GM18517 (cell line): ENCODE results near the gene RFX8.

Experiments used
- ATAC-seq: cut with Tn5 transposase; IDR thresholded peaks from one replicate; pipeline ENCODE4 v1.9.1; 2021; ENCODE audit warnings: mild to moderate bottlenecking, moderate library complexity; ENCODE audit not compliant: unreplicated experiment

RFX8 gene

DNA sequence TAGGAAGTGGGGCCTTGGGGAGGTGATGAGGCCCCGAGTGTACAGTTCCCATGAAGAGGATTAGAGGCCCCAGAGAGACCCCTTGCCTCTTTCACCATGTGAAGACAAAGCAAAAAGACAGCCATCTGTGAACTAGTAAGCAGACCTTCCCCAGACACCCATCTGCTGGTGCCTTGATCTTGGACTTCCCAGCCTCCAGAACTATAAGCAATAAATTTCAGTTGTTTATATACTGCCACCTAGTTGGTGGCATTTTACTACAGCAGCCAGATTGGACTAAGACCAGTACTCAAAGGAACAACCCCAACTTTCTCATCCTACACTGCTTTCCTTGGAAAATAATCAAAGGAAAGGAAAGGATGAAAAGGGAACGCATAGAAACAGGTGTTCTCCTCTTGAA is 59.7 kb downstream of the RFX8 start:
- no peak for ATAC-seq

DNA sequence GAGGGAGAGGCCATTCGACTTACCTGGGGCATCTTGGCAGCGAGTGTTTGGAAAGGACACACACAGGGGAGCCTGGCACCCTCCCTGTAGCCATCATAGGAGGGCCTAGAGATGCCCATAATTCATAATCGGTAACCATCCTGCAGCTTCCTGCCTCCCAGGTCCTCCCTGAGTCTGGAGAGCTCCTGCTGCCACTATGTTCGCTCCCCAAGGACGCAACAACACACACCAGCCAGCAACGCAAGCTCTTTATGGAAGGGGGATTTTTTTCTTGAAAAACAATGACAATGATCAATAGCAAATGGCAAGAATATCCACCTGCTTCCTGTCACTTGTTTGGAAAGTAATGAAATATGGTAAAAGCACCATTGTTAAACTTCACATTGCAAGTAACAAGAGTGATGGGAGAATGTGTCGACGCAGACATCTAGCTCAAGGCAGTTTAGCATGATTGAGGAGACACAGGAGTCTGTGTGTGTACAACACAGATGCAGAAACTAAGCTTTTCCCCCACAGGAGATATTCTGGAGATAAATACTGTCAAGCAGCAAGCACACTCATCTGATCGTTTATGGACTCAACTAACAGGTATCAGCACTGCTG is 62.7 kb downstream of the RFX8 start:
- ATAC-seq, result no peak

- ATAC-seq, result no peak
Measured at GRCh38 chr2:101410746-101411145, 64.2 kb downstream of the RFX8 start.

GRCh38 chr2:101410114-101410513 is 64.8 kb downstream of the RFX8 start:
- ATAC-seq, result no peak

DNA sequence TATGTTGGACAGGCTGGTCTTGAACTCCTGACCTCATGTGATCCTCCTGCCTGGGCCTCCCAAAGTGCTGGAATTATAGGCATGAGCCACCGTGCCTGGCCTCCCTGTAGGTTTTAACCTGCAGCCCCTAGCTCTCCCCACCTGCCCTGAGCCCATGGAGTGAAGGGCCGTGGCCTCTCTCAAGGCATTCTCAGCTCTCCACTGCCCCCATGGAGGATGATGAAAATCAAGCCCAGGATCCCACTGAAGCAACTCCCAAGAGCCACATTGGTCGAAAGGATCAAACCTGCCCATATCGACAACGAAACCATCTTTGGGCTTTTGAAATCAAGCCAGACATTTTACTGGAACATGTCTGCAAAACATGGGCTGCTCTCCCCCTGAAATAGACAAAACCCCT is 65.2 kb downstream of the RFX8 start:
- no peak for ATAC-seq

- ATAC-seq, result no peak
Measured at GRCh38 chr2:101408925-101409324, 66.0 kb downstream of the RFX8 start.

- no peak for ATAC-seq
Measured at GRCh38 chr2:101405351-101405899, 69.5 kb downstream of the RFX8 start.

- no peak for ATAC-seq
Measured at GRCh38 chr2:101403745-101404144, 71.2 kb downstream of the RFX8 start.

DNA sequence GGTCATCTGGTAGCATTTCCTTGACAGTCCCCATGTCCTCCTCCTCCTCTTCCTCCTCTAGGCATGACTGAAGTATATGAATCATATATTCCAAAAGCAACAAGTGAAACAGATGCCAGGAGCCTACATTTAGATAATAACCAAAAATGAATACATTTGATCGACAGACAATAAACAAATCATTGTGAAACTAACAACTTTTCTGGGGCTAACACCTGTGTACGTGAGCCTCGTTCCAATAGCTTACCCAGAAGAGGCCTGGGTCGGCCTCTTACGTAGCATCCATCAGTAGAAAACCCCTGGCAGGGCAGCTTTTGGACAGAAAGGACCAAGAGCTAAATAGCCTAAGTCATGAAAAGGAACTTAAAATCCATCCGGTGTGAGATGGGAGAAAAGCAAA is 72.3 kb downstream of the RFX8 start:
- ATAC-seq, result no peak

- ATAC-seq, result no peak
Measured at GRCh38 chr2:101401906-101402305, 73.0 kb downstream of the RFX8 start.

DNA sequence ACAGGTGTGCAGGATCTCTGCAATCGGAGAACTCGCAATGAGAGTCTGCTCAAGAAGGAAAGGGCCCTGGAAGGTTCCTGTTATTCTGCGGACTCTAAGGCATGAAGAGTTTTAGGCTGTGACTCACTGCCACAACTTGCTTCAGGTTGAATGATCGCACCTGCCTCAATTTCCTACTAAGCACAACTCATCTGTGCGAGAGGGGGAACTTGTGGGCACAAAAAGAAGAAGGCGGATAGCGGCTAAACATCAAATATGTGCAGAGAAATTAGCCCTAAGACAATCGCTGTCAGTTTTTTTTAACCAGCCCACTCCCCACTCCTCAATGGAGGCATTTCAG is 73.6 kb downstream of the RFX8 start:
- no peak for ATAC-seq

- ATAC-seq, result no peak
Measured at GRCh38 chr2:101400506-101401325, 74.2 kb downstream of the RFX8 start.

DNA sequence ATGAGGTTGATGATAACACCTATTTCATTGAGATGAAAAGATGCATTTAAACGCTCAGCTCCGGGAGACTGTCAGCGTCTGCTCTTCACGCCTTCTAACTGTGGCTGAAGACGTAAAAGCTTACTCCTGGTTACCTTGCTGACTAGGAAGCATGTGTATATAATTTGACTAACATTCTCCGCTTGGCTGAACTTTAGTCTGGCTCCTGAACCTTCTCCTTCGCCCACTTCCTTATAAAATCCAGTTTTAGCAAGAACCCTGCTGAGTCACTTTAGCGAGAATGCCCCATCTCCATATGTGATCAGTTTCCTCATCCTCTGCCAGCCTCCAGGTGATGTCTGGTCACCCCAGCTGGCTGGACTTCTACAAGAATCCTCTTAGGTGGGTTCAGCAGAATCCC is 74.9 kb downstream of the RFX8 start:
- ATAC-seq, result no peak

DNA sequence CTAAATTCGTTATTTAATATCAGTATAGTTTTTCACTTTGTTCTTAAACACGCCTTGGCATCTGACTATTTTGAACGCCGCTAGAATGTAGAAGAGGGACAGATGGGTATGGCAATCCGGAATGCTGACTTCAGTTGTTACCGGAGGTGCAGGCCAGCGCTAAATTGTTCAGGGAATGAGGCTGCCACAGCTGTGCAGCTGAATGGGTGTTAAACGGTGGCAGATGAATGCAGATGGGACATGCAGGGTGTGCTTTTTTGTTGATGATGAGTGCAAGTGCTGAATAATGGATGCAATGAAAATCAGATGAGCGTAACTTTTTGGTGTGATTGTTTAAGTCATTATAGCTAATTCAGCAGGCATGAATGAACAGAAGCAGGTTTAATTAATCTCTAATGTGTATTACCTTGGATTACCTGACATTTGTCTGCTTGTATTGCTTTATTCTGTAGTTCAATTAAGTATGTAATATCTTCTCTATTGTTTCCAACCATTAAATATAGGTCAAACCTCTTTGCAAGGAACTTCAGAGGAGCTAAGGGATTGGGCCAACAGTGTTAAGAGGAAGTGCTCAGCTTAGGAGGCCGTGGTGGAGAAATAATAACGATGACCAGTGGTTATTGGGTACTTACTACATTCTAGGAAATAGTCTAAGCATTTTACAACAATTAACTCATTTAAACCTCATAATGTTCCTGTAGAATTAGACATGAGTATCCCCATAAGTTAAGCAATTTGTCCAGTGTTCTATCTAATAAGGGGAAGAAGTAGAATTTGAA is 75.7 kb downstream of the RFX8 start:
- ATAC-seq, result no peak

DNA sequence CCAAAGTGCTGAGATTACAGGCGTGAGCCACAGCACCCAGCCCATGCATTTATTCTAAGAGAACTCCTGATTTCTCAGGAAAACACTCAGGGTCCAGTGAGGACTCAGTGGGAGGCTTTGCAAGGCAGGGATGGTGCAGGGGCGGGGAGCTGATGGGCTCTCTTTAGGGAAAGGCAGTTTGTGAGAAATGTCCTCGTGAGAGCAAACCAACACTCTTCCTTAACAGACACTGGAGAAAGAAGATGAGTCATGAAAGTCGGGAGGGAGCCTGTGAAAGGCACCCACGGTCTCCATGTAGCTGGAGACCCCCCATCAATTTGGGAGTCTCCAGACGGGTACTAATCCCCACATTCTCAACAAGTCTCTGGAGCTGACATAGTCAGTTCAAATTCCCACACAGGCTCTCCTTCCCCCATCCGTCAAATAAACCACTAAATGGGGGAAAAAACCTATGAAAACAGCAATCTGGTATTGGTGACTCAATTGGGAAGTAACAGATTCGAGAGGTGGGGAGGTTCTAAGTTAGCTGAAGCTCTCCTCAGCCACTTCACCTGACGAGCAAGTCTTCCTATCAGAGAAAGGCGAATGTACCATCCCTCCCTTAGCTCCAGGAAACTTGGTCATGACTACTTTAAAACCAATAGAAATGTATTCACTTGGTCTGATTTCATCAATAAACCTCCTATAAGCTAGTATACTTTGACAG is 76.6 kb downstream of the RFX8 start:
- ATAC-seq, result no peak

GRCh38 chr2:101396316-101396717 is 78.6 kb downstream of the RFX8 start:
- no peak for ATAC-seq

DNA sequence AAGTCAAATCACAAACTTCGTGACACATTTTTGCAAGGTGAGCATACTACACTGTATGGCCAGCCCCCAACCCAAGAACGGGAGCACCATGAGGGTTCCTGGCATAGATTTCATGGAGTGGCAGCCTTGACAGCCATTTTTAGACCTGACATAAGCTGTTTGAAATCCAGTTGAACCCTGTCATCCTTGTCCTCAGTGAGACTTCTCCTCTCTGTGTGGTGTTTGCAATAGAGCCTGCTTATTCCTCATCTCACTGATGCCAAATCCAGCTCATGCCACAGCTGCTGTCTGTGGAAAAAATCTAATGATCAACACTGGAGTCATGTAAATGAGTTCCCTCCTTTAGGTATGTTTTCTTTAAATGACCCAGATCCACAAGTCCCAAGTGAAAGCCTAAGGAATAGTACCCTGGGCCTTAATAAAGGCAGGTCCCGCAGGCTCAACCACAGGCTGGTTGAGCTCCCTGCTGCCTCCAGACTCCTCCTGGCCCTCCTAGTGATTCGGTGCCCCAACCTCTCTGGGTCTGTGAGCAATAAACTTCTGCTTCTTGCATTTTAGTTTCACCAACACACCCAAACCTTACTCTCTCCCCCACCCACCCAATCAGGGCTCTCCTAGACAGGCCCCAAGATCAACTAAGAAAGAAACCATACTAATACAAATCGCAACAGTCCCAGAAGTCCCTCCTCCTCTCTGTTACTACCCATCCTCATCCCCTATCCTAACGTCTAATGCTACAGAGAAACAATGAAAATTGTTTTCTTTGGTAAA is 79.2 kb downstream of the RFX8 start:
- ATAC-seq, result no peak

- ATAC-seq, result no peak
Measured at GRCh38 chr2:101388232-101388631, 86.7 kb downstream of the RFX8 start.

DNA sequence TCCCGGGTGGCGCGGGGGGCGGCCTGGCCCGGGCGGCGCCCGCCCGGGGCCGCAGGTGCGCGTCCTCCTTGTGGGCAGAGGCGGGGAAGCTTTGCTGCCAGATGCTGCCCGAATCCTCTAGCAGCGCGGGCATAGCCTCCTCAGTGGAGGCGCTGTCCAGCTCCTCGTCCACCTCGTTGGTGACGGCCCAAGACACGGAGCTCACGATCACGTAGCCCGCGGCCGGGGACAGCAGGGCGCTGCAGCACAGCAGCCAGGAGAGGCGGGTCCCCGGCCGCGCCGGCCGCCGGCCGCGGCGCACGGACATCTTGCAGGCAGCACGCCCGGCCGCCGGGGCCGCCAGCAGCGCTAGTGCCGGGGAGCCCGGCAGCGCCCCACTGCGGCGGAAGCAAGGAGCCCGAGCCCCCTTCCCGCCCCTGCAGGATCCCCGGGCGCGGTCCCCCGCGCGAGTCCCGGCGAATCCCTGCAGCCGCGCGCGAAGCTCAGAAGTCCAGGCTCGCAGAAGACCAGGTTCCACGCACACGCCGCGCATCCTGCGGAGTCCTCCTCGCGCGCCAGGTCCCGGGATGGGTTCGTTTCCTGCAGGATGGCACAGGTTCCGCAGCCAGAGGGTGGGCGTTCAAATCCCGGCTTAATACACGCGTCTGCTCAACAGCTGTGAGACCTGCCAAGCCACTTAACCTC is 87.6 kb downstream of the RFX8 start, which contains the start of gene CREG2:
TSS of gene CREG2 (minus strand) at position 353 of the 684 bp plus-strand sequence. CDS start at position 307, 46 bp downstream.
- no peak for ATAC-seq
